Measurements from ENCODE around the gene GPR35. TPM values are rescaled to one million over a fixed set of nuclear protein-coding genes. Genes with fewer than 3 reads are reported as not detected.

The GPR35 gene
- total RNA-seq, 1 experiment from 2014 or later = 21.3 TPM

- H3K9me3 Mint-ChIP-seq (ENCODE audit: unreplicated experiment) = no peaks in the 10 kb centered on the region
- no peak overlapping the region for H3K27ac Mint-ChIP-seq (ENCODE audit: unreplicated experiment)
- no peak overlapping the region for H3K4me3 Mint-ChIP-seq (ENCODE audit: unreplicated experiment)
- CTCF ChIA-PET = no interaction called here
- peaks cover 13% of the 10 kb centered on the region for H3K36me3 Mint-ChIP-seq (ENCODE audit: insufficient read depth, unreplicated experiment)
- Histone ChIP-seq H3K27me3 (replicated peaks; ENCODE audit: control insufficient read depth, insufficient read depth, low read length) (no peaks in the 10 kb centered on the region), H3K4me1 (no peaks in the 10 kb centered on the region), H3K4me3 (ENCODE audit: low read depth, low read length) (no peak overlapping the region), H3K36me3 (ENCODE audit: control insufficient read depth, insufficient read depth, low read length) (peaks cover 1% of the 10 kb centered on the region; the same call in 1 of the 2 replicates), H3K9me3 (no peaks in the 10 kb centered on the region)
- H3K27me3 Mint-ChIP-seq (ENCODE audit: insufficient read depth, unreplicated experiment) = no peaks in the 10 kb centered on the region
- no TSS peak for BruUV-seq (replicated peaks)
- intact Hi-C loops (cut with micrococcal nuclease; ENCODE audit: unreplicated experiment) = no loop called here
- POLR2A ChIA-PET = no interaction called here
- no peak for DNase-seq
- H3K4me1 Mint-ChIP-seq (ENCODE audit: low read depth, unreplicated experiment) = peaks cover 13% of the 10 kb centered on the region
- TF ChIP-seq CTCF (IDR thresholded peaks at IDR 0.05; ENCODE audit: insufficient read depth in 1 of 2, low read depth in 1 of 2, low read length in 1 of 2, severe bottlenecking in 1 of 2, unreplicated experiment in 1 of 2) = no peak
Measured at GRCh38 chr2:240578488-240578887, 46.8 kb upstream of the GPR35 start.

- TF ChIP-seq CTCF (IDR thresholded peaks at IDR 0.05; ENCODE audit: insufficient read depth in 1 of 2, low read depth in 1 of 2, low read length in 1 of 2, severe bottlenecking in 1 of 2, unreplicated experiment in 1 of 2) = no peak
- no peak for DNase-seq
- Histone ChIP-seq H3K27me3 (replicated peaks; ENCODE audit: control insufficient read depth, insufficient read depth, low read length) (no peaks in the 10 kb centered on the region), H3K36me3 (ENCODE audit: control insufficient read depth, insufficient read depth, low read length) (peaks cover 1% of the 10 kb centered on the region; the same call in 1 of the 2 replicates), H3K4me3 (ENCODE audit: low read depth, low read length) (no peak overlapping the region), H3K9me3 (no peaks in the 10 kb centered on the region), H3K4me1 (no peaks in the 10 kb centered on the region)
- H3K27ac Mint-ChIP-seq (ENCODE audit: unreplicated experiment) = no peak overlapping the region
- H3K4me3 Mint-ChIP-seq (ENCODE audit: unreplicated experiment) = no peak overlapping the region
- intact Hi-C loops (cut with micrococcal nuclease; ENCODE audit: unreplicated experiment) = no loop called here
- POLR2A ChIA-PET = no interaction called here
- H3K9me3 Mint-ChIP-seq (ENCODE audit: unreplicated experiment) = no peaks in the 10 kb centered on the region
- no peaks in the 10 kb centered on the region for H3K27me3 Mint-ChIP-seq (ENCODE audit: insufficient read depth, unreplicated experiment)
- H3K36me3 Mint-ChIP-seq (ENCODE audit: insufficient read depth, unreplicated experiment) = peaks cover 13% of the 10 kb centered on the region
- H3K4me1 Mint-ChIP-seq (ENCODE audit: low read depth, unreplicated experiment) = peaks cover 13% of the 10 kb centered on the region
- CTCF ChIA-PET = interaction anchor here (1.0 kb wide), 1 partner anchor 13 kb away, joined by 8 read pairs; no protein-coding TSS in a partner anchor
- BruUV-seq (replicated peaks) = no TSS peak
Measured at GRCh38 chr2:240579071-240579762, 46.1 kb upstream of the GPR35 start.

- Mint-ChIP-seq H3K4me1 (ENCODE audit: low read depth, unreplicated experiment) (peaks cover 13% of the 10 kb centered on the region), H3K36me3 (ENCODE audit: insufficient read depth, unreplicated experiment) (peaks cover 12% of the 10 kb centered on the region), H3K27me3 (ENCODE audit: insufficient read depth, unreplicated experiment) (no peaks in the 10 kb centered on the region), H3K4me3 (ENCODE audit: unreplicated experiment) (no peak overlapping the region), H3K27ac (ENCODE audit: unreplicated experiment) (peak overlapping the region; percentile 65), H3K9me3 (ENCODE audit: unreplicated experiment) (no peaks in the 10 kb centered on the region)
- no peaks in the 10 kb centered on the region for H3K9me3 ChIP-seq
- ChIA-PET POLR2A (interaction anchor here (0.5 kb wide), 1 partner anchor 32 kb away, joined by 9 read pairs; no protein-coding TSS in a partner anchor), CTCF (interaction anchor here (0.9 to 1.0 kb wide), 3 partner anchors 14 to 37 kb away, joined by 3 to 8 read pairs (median 3); no protein-coding TSS in a partner anchor)
- H3K4me3 ChIP-seq (ENCODE audit: low read depth, low read length) = no peak overlapping the region
- no peaks in the 10 kb centered on the region for H3K4me1 ChIP-seq
- H3K36me3 ChIP-seq (ENCODE audit: control insufficient read depth, insufficient read depth, low read length) = peaks cover 1% of the 10 kb centered on the region; the same call in 1 of the 2 replicates
- no peak for DNase-seq
- H3K27me3 ChIP-seq (replicated peaks; ENCODE audit: control insufficient read depth, insufficient read depth, low read length) = no peaks in the 10 kb centered on the region
- TF ChIP-seq CTCF (IDR thresholded peaks at IDR 0.05; ENCODE audit: insufficient read depth in 1 of 2, low read depth in 1 of 2, low read length in 1 of 2, severe bottlenecking in 1 of 2, unreplicated experiment in 1 of 2) = no peak
- BruUV-seq (replicated peaks) = no TSS peak
- intact Hi-C loops (cut with micrococcal nuclease; ENCODE audit: unreplicated experiment) = no loop called here
Measured at GRCh38 chr2:240579771-240580614, 45.3 kb upstream of the GPR35 start.

All from Caco-2 (cell line).